HepG2 (cell line): ENCODE data around the gene CDC42EP4. TPM values are rescaled to one million over a fixed set of nuclear protein-coding genes. Genes with fewer than 3 reads are reported as not detected.
A peak's percentile ranks its signal among the peaks of the same experiment; 100 is the strongest.

Experiments used
- CBX5 ChIP-seq: sonication (generic); formaldehyde crosslinking; IDR thresholded peaks from 2 replicates; pipeline ENCODE4 v1.4.0; 2020; ENCODE audit warnings: missing genetic modification reagents, borderline replicate concordance
- DNMT1 ChIP-seq: sonication (generic); formaldehyde crosslinking; IDR thresholded peaks from 2 replicates; pipeline ENCODE4 v1.5.1; 2020; ENCODE audit warnings: mild to moderate bottlenecking, missing genetic modification reagents
- FOSL1 ChIP-seq: sonication (generic); formaldehyde crosslinking; IDR thresholded peaks from 2 replicates; pipeline ENCODE4 v1.9.0; 2021; ENCODE audit warnings: missing genetic modification reagents, borderline replicate concordance
- HMG20B ChIP-seq: conservative IDR thresholded peaks from 2 replicates; pipeline ENCODE4 v1.6.1; 2016; ENCODE audit warnings: missing genetic modification reagents, missing compliant biosample characterization
- IRX3 ChIP-seq: sonication (generic); formaldehyde crosslinking; IDR thresholded peaks from 2 replicates; pipeline ENCODE4 v1.8.1; 2023; ENCODE audit warnings: mild to moderate bottlenecking, low read depth, missing genetic modification reagents, borderline replicate concordance
- KMT2A ChIP-seq: sonication (generic); formaldehyde crosslinking; IDR thresholded peaks from 2 replicates; pipeline ENCODE4 v1.4.0; 2020; ENCODE audit warnings: missing genetic modification reagents
- MLX ChIP-seq: IDR thresholded peaks from 2 replicates; pipeline ENCODE4 v1.6.1; 2016
- RAD51 ChIP-seq: fragments of 450-650 bp; IDR thresholded peaks from 2 replicates; pipeline ENCODE4 v1.6.1; 2016; ENCODE audit warnings: borderline replicate concordance
- RXRB ChIP-seq: IDR thresholded peaks from 2 replicates; pipeline ENCODE4 v1.6.1; 2016; ENCODE audit warnings: borderline replicate concordance, missing genetic modification reagents, missing compliant biosample characterization
- SP5 ChIP-seq: IDR thresholded peaks from 2 replicates; pipeline ENCODE4 v1.6.1; 2016; ENCODE audit warnings: low read depth, borderline replicate concordance
- TCF12 ChIP-seq, 2 experiments: fragments of 450-650 bp in 1 of 2; sonication (generic) in 1 of 2; formaldehyde crosslinking in 1 of 2; IDR thresholded peaks; 2 replicates each; pipeline versions ENCODE4 v1.6.1 to v1.8.0; 2017 to 2022; ENCODE audit warnings: antibody characterized with exemption in 1 of 2, mild to moderate bottlenecking in 1 of 2, missing genetic modification reagents in 1 of 2, moderate library complexity in 1 of 2
- TP53 ChIP-seq: sonication (generic); formaldehyde crosslinking; conservative IDR thresholded peaks from 2 replicates; pipeline ENCODE4 v1.4.0; 2020; ENCODE audit warnings: missing genetic modification reagents
- TSC22D2 ChIP-seq: sonication (generic); formaldehyde crosslinking; IDR thresholded peaks from 2 replicates; pipeline ENCODE4 v1.5.1; 2020; ENCODE audit warnings: missing genetic modification reagents, mild to moderate bottlenecking, borderline replicate concordance
- ZFP62 ChIP-seq: sonication (generic); formaldehyde crosslinking; IDR thresholded peaks from 2 replicates; pipeline ENCODE4 v1.4.0; 2020; ENCODE audit warnings: missing genetic modification reagents
- ZFX ChIP-seq: sonication (generic); formaldehyde crosslinking; IDR thresholded peaks from 2 replicates; pipeline ENCODE4 v1.4.0; 2020; ENCODE audit warnings: mild to moderate bottlenecking, low read depth, missing genetic modification reagents, moderate library complexity
- ZFY ChIP-seq: sonication (generic); formaldehyde crosslinking; IDR thresholded peaks from 2 replicates; pipeline ENCODE4 v1.4.0; 2020; ENCODE audit warnings: missing genetic modification reagents
- ZGPAT ChIP-seq: IDR thresholded peaks from 2 replicates; pipeline ENCODE4 v1.6.1; 2016; ENCODE audit warnings: mild to moderate bottlenecking
- ZNF501 ChIP-seq: sonication (generic); formaldehyde crosslinking; IDR thresholded peaks from 2 replicates; pipeline ENCODE4 v1.5.1; 2020; ENCODE audit warnings: mild to moderate bottlenecking, moderate library complexity, missing genetic modification reagents
- ZNF512B ChIP-seq: sonication (generic); formaldehyde crosslinking; IDR thresholded peaks from 2 replicates; pipeline ENCODE4 v1.5.1; 2020; ENCODE audit warnings: missing genetic modification reagents, mild to moderate bottlenecking, borderline replicate concordance
- ZNF513 ChIP-seq: sonication (generic); formaldehyde crosslinking; conservative IDR thresholded peaks from 2 replicates; pipeline ENCODE4 v1.5.0; 2020; ENCODE audit warnings: missing genetic modification reagents
- ZNF546 ChIP-seq: sonication (generic); formaldehyde crosslinking; conservative IDR thresholded peaks from 2 replicates; pipeline ENCODE4 v1.8.1; 2023; ENCODE audit warnings: mild to moderate bottlenecking, missing genetic modification reagents
- ZNF570 ChIP-seq: sonication (generic); formaldehyde crosslinking; IDR thresholded peaks from 2 replicates; pipeline ENCODE4 v1.4.0; 2020; ENCODE audit warnings: mild to moderate bottlenecking, missing genetic modification reagents, borderline replicate concordance
- ZNF615 ChIP-seq: sonication (generic); formaldehyde crosslinking; IDR thresholded peaks from 2 replicates; pipeline ENCODE4 v1.5.0; 2020; ENCODE audit warnings: mild to moderate bottlenecking, missing genetic modification reagents, borderline replicate concordance
- polyA plus RNA-seq, 8 experiments: library from polyadenylated mRNA; depleted of rRNA in 3 of 8; stranded (reverse) in 7 of 8; unstranded in 1 of 8; fragments of >200 nt; fragmentation: Illumina TruSeq in 4 of 8; extraction: Trizol in 4 of 8; gene quantifications; 2 replicates each; pipeline versions ENCODE4 v1.2.1 to v1.2.3, GENCODE V29; 2011 to 2016; ENCODE audit warnings: low read depth in 4 of 8, missing spikeins in 1 of 8, mixed read lengths in 1 of 8; ENCODE audit not compliant: insufficient read depth in 1 of 8
- total RNA-seq, 5 experiments: library from RNA; depleted of rRNA; stranded (reverse); fragments of >200 nt; fragmentation: Illumina TruSeq; extraction: Trizol; gene quantifications; 2 replicates each; pipeline ENCODE4 v1.2.3, GENCODE V29; 2016; ENCODE audit warnings: low read depth in 1 of 5

Gene CDC42EP4
- total and polyA plus RNA-seq, 2 of the 13 experiments (the other 11 are each of a cell fraction or from before 2014, with no cell fraction given), result 19.0 to 54.0 TPM

GRCh38 chr17:73308017-73308823 is 3.6 kb downstream of the CDC42EP4 start (continued):
- TF ChIP-seq ZNF512B (CRISPR knock-in tag), result peak; percentile 62; the same call in 1 of the 2 replicates
- peak; percentile 78; the same call in 1 of the 2 replicates for TF ChIP-seq CBX5 (CRISPR knock-in tag)
- TF ChIP-seq DNMT1, result no peak; the same call in 1 of the 2 replicates
- peak; percentile 83 for TF ChIP-seq RXRB
- TF ChIP-seq TCF12 (IDR thresholded peaks at IDR 0.05), result no peak
- TF ChIP-seq TCF12 (CRISPR knock-in tag; IDR thresholded peaks at IDR 0.05), result 0 out of 2 replicates have a peak, but pooled peaks have one; percentile 31
- no peak for TF ChIP-seq FOSL1 (CRISPR knock-in tag)
- peak; percentile 98 for TF ChIP-seq SP5 (CRISPR knock-in tag)
- no peak for TF ChIP-seq MLX
- TF ChIP-seq ZNF546 (CRISPR knock-in tag), result no peak
- TF ChIP-seq KMT2A (CRISPR knock-in tag), result peak; percentile 91
- no peak for TF ChIP-seq ZNF513
- no peak for TF ChIP-seq ZNF570
- no peak for TF ChIP-seq RAD51
- TF ChIP-seq IRX3, result no peak
- TF ChIP-seq ZNF615, result no peak
- peak; percentile 66 for TF ChIP-seq ZFX
- TF ChIP-seq HMG20B (CRISPR knock-in tag), result no peak; the same call in 1 of the 2 replicates
- no peak for TF ChIP-seq TSC22D2
- peak; percentile 59 for TF ChIP-seq ZFY (CRISPR knock-in tag)
- peak; percentile 89; the same call in 1 of the 2 replicates for TF ChIP-seq ZGPAT (CRISPR knock-in tag)
- peak; percentile 85; the same call in 1 of the 2 replicates for TF ChIP-seq TP53 (CRISPR knock-in tag)
- no peak for TF ChIP-seq ZFP62 (CRISPR knock-in tag)
- TF ChIP-seq ZNF501 (CRISPR knock-in tag), result peak; percentile 68
